Fibroblast of lung (primary cell): Measurements from ENCODE around the gene IL26.

Experiments used
- EZH2 ChIP-seq: IDR thresholded peaks from 2 replicates; pipeline ENCODE4 v1.5.1; 2012; ENCODE audit warnings: low read length, control low read depth, mild to moderate bottlenecking; ENCODE audit errors: missing control alignments
- TF ChIP-seq, protein P1 (sequence below), 2 donors: IDR thresholded peaks in 1 of 2; conservative IDR thresholded peaks in 1 of 2; 1 replicate in 1 of 2; 2 replicates in 1 of 2; pipeline ENCODE4 v1.5.1; 2011 to 2012; ENCODE audit warnings: low read length in 2 of 2, control low read depth in 1 of 2, inconsistent platforms in 1 of 2, low read depth in 1 of 2, mild to moderate bottlenecking in 1 of 2

DNA sequence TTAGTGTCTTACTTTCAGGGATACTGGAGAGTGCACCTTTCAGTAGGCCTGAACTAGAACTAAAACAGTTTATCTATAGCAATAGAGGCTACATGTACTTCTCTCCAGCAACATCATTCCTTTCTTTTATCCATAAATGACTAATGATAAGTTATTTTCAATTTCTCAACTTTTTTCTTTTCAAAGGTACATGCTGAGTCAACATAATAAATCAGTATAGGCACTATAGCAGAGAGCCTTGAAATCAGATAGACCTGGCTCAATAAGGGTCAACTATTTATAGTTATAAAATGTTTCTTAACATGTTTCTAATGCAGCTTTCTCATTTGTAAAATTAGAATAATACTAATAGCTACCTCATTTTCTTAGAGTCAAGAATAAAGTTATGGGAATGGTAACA, 22.2 kb upstream of the IL26 start:
- TF ChIP-seq, protein P1, sequence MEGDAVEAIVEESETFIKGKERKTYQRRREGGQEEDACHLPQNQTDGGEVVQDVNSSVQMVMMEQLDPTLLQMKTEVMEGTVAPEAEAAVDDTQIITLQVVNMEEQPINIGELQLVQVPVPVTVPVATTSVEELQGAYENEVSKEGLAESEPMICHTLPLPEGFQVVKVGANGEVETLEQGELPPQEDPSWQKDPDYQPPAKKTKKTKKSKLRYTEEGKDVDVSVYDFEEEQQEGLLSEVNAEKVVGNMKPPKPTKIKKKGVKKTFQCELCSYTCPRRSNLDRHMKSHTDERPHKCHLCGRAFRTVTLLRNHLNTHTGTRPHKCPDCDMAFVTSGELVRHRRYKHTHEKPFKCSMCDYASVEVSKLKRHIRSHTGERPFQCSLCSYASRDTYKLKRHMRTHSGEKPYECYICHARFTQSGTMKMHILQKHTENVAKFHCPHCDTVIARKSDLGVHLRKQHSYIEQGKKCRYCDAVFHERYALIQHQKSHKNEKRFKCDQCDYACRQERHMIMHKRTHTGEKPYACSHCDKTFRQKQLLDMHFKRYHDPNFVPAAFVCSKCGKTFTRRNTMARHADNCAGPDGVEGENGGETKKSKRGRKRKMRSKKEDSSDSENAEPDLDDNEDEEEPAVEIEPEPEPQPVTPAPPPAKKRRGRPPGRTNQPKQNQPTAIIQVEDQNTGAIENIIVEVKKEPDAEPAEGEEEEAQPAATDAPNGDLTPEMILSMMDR (conservative IDR thresholded peaks at IDR 0.05 in 1 of 2, IDR thresholded peaks at IDR 0.05 in 1 of 2; ENCODE audit: low read depth in 1 of 2, low read length in 2 of 2): no peak
- no peak for TF ChIP-seq EZH2
